Middle frontal gyrus (tissue), 1 donor: ENCODE data around the gene DCUN1D2.
"Not testable (repeated sequence)": the region's sequence is repeated elsewhere in the genome, so short reads cannot be mapped to it uniquely, and the experiment has no call there.

Experiments
- DNase-seq: peaks from one replicate; pipeline ENCODE4 v3.0.0-alpha.2; 2015; ENCODE audit warnings: low spot score; ENCODE audit errors: extremely low spot score

Gene DCUN1D2

DNA sequence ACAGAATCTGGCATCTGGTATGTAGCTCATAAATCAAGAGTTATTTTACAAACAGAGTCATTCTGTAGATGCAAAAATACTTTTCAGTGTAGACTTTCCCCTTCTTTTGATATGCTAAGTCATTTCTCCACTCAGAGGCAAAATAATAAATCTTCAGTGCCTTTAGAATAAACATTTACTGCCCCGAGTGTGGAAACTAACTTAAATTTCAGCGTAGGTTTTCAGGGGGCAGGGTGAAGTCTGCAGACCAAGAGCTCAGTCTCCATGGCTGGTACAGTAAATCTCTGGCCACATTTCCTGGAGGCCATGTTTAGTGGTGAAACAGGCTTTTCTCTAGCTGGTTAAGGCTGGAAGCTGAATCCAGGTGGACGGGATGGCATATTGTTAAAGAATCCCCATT is 24.1 kb downstream of the DCUN1D2 start:
- DNase-seq, result no peak

DNA sequence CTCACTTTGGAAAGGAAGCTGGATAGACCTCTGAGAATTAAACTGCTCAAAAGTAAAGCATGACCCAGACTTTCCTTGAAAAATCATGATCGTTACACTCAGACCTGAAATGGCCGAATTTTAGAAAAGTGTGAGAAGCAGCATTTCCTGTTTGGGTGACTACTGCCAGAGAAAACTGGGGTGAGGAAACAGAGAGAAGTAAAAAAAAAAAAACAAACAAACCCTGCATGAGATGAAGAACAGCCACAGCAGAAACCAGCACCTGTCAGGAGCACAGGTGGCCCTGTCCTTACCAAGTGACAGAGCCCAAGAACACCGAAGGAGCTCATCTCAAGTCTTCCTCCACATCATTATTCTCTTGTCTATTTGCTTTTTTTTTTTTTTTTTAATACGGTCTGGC is 25.2 kb downstream of the DCUN1D2 start:
- DNase-seq, result no peak

DNA sequence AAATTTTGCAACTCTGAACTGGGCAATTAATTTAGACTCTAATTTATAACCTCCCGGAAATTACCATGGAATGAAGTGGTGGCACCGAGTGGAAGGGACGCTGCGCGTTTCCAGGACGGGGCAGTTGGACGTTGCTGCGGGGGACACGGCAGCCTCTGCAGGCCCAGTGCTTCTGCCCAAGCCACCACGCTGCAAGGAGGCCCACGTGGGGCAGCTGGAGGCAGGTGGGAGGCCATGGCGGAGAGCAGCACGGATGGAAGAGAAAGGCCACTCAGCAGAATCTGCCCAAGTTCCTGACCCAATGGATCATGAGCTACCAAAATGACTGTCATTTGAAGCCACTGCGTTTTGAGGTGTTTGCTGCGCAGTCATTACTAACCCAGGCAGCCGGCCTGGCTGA is 26.0 kb downstream of the DCUN1D2 start:
- DNase-seq, result no peak

DNA sequence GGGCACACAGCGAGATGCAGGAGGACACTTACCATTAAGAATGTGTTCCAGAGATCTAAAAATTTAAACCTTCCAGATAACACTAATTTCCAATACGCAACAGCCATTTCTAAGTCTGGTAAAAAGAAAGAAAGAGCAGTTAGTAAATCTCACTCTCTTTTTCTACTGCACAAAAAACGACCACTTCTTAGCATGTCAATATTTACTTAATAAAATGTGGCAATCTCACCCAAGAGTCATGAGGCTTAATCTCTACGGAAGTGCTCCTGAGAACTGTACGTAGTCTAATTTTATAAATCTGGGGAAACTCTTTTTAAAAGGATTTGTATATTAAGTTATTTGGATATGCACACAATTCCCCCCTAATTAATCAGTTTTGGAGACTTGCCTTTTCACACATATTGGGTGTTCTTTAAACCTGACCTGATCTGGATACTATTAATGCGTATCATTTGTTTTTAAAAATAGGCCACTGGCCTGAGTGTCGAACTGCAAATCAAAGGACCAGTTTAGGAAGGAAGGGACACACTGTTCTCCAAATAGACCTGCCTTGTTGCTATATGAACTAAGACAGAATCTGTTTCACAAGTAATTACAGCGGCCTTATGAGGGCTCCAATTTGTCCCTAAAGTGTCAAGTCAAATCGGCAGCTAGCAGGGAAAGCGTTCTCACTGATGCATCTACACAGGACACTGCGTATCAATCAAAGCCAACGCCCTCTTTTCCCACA is 29.3 kb downstream of the DCUN1D2 start:
- DNase-seq, result no peak

DNA sequence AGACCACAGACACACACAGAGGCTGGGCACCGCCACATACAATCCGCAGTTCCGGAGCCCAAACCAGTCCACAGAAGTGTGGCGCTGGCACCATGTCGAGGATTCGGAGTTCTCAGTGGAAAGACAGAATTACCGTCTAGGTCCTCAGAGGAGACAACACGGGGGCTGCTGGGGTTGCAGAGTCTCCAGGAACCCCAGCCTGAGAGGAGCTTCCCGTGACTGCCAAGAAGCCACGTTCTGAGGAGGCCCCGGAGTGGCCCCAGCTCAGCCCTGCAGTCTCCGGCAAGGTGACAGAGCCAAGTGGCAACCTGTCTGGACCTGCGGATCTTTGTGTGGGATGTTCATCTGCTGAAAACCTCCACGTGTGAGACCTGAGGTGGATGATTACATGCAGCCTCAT is 29.9 kb downstream of the DCUN1D2 start:
- DNase-seq, result no peak

- no peak for DNase-seq
Observed at GRCh38 chr13:113460064-113460555, 30.4 kb downstream of the DCUN1D2 start.

DNA sequence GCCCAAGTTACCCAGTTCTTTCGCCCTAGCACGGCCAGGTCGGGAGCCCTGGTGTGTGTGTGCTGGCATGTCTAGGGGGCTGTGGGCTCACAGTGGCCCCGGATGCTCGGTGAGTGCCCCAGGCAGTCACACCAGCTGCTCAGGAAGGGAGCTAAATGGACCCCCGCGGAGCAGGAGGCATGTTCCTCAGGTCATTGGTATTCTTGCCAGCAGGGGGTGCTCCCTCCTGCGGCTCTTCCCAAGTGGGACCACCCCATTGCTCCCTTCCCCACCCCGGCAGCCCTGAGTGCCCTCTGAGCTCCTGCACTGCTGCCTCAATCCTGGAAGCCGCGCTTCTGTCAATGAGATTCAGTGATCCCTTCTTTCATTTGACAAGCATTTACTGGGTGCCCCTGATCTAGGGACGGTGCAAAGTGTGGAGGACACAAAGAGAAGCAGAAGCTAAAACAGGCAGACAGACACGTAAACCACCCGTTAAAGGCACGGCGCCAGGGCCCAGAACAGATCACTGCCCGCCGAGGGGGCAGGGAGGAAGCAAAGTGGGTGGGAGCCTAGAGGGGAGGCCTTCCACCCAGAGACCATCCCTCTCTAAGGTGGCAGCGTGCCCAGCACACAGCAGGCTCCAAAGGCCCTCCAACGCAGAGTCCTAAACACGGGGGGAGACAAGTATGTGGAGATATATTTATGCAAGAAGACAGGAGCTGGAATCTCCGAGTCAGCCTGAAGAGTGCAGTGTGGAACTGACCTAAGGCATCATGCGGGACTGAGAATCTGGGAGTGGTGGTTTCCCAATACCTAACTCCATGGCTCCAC is 32.1 kb downstream of the DCUN1D2 start:
- no peak for DNase-seq

DNA sequence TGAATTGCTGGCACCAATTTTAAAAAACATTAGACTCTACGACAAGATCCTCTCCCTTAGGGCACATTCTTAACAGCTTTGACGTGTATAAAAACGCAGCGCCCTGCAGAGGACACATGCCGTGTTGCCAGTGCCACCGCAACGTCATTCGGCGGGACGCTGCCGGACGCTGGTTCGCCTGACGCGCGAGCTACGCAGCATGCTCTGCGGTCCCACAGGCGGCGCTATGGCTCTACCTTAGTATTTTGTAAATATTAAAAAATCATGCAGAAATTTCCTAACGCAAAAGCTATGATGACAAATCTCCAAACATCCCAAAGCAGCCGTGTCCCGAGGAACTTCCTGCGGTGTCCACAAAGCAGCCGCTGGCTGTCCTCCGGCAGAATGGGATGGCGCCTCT is 33.0 kb downstream of the DCUN1D2 start:
- DNase-seq, result no peak

DNA sequence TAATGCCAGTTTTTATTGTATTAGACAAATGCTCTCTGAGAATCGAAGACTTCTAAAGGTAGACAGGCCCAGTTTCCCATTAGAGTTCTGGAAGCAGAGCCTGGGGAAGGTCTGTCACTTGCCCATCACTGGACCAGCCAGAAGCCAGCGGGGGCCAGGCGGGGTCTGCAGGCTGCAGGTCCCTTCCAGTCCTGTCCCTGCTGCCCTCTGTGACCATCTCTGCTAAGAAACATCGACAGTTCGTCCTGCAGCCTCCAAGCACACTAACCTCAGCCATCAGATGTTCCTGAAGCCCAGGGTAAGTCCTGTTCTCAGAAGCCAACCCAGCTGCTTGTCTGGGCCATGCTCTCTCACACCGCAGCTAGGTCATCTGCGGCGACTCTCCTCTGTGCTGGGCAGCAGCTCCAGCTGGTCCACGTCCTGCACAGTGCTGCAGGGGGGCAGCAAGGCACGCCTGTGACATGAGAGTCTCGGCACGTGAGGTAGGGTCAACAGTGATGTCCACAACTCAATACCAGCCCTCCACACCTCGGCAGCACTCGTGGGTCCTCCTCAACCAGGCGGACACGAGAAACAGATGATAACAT is 34.3 kb downstream of the DCUN1D2 start:
- no peak for DNase-seq

- DNase-seq, result no peak
Observed at GRCh38 chr13:113455384-113455783, 35.1 kb downstream of the DCUN1D2 start.

DNA sequence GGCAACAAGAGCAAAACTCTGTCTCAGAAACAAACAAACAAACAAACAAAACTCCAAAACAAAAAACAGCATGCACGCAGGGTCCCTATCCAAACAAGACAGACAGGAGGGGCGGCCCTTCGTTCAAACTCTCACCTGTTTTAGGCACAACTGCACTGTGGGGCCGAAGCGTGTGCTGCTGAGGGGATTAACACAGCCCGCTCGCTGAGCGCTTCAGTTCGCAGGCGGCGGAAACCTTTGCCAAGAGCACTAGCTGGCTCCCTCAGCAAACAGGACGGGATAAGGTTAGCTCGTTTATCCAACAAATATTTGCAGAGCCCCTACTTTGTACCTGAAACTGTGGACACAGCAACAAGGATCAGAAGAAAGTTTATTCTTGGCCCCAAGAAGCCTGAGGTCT is 35.6 kb downstream of the DCUN1D2 start:
- DNase-seq, result no peak

GRCh38 chr13:113452942-113453901 is 37.3 kb downstream of the DCUN1D2 start, which contains the start of gene ADPRHL1:
ADPRHL1 (minus strand) TSS chr13:113453488; CDS start chr13:113453437, 51 bp downstream.
- DNase-seq, result no peak

GRCh38 chr13:113452466-113452865 is 38.0 kb downstream of the DCUN1D2 start:
- no peak for DNase-seq

- no peak for DNase-seq
Observed at GRCh38 chr13:113451951-113452421, 38.5 kb downstream of the DCUN1D2 start.

DNA sequence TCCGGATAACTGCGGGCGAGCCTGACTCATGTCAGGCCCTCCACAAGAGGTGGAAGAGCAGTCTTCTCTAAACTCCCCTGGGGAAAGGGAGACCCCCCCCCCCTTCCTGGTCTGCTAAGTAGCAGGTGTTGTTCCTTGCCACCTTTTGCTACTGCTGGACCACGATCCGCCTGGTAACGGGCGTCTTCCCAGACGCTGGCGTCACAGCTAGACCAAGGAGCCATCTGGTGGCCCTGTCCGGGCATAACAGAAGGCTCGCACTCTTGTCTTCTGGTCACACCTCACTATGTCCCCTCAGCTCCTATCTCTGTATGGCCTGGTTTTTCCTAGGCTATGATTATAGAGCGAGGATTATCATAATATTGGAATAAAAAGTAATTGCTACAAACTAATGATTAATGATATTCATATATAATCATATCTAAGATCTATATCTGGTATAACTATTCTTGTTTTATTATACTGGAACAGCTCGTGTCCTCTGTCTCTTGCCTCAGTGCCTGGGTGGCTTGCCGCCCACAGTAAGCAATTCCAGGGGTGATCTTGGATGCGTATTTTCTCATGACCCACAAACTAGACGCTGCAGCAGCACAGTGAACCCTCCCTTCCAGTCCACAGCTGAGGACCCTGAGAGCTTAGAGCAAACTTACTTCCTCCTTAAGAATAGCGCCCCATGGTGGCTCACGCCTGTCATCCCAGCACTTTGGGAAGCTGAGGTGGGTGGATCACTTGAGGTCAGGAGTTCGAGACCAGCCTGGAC is 39.5 kb downstream of the DCUN1D2 start:
- not testable (repeated sequence) for DNase-seq

DNA sequence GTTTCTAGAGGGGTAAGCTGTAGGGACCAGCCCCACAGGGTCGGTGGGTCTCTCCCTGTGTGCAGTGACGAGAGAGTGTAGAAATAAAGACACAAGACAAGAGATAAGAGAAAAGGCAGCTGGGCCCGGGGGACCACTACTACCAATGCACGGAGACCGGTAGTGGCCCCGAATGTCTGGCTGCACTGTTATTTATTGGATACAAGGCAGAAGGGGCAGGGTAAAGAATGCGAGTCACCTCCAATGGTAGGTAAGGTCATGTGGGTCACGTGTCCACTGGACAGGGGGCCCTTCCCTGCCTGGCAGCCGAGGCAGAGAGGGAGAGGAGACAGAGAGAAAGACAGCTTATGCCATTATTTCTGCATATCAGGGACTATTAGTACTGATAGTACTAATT is 40.2 kb downstream of the DCUN1D2 start:
- not testable (repeated sequence) for DNase-seq

- DNase-seq, result no peak
Observed at GRCh38 chr13:113449693-113450347, 40.7 kb downstream of the DCUN1D2 start.

DNA sequence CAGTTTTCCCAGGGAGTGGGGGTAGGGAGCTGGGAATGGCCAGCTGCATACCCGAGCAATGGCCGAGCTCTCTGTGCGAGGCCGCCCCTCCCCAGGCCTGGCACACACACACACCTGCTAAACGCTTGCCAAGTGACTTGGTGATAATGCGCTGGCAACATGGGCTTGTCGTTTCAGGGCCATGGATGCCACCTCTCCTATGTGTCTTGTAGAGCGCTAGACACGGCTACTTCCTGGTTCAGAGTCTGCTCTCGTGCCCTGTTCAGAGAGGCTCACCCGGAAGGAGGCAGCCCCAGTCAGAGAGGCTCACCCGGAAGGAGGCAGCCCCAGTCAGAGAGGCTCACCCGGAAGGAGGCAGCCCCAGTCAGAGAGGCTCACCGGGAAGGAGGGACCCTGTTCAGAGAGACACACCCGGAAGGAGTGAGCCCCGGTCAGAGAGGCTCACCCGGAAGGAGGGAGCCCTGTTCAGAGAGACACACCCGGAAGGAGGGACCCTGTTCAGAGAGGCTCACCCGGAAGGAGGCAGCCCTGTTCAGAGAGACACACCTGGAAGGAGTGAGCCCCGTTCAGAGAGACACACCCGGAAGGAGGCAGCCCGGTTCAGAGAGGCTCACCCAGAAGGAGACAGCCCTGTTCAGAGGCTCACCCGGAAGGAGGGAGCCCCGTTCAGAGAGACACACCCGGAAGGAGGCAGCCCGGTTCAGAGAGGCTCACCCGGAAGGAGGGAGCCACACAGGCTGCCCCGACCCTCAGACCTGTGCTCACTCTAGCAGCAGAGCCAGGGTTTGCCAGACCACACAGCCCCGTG is 41.4 kb downstream of the DCUN1D2 start:
- DNase-seq, result no peak

GRCh38 chr13:113448545-113448884 is 42.0 kb downstream of the DCUN1D2 start:
- no peak for DNase-seq
